ENCODE data around the gene RNF220.

Gene RNF220

DNA sequence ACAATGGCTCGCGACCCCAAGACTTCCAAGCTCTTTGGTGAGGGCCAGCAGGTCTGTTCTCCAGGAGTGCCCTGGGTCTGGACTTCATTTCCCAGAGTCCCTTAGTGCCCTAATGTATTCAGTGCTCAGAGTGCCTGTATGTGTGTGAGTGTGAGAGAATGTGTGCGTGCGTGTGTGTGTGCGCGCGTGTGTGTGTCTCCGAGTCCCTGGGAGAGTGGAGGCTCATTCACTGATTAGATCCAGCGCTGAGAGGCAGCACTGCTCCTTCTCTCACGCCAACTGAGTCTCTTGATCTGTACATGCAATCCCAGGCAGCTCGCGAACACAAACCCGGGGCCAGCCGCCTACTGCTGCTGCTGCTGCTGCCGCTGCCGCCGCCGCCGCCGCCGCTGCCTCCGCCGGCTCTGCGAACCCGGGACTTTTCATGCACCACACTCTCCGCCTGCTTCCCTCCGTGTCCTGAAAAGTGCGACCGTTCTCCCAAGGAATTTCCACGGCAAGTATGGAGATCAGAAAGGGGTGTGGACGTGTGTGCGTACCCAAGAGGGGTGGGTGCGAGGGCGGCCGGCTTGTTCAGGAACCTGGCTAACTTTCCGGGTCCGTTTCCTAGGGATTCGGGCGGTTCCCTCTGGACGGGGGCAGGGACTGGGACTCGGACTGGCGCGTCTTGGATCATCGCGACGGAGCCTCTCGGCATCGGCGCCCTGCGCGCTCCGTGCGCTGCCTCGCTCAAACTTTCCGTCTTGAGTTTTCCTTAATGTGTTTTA lies at the start of gene RNF220:
TSS of gene RNF220 (plus strand) at position 225 of the 767 bp plus-strand sequence.
- peak in 1 of 2 experiments; percentile 25 for DNase-seq

DNA sequence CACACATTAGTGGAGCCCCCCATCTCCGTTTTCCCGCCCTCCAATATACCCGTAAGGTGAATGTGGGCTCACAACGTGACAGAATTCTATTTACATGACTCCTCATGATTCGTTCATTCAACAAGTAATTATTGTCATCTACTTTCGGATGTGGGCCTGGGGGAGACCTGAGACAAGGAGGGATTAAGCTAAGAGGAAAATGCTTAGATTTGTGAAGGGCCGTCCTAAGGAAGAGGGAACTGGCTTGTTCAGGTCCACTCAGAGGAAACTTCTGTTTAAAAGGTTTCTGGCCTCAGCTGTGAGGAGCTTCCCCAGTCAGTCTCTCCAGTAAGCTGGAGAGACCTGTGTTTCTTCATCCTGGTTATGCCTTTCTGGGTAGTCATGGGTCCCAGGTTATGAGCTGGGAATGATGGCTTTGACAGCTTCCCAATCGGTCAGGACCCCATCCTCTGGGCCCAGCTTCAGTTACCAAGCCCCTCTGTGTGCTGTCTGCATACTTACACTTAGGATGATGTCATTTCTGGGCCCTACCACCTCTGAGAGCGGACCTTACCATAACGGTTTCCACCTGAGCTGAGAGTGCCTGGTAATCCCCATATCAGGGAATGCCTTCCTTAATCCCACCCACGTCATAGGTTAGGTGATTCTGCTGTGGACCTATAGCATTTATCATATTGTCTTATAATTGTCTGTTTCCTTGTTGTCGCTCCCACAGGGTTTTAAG lies 49.3 kb upstream of the RNF220 start:
- no peak for DNase-seq

DNA sequence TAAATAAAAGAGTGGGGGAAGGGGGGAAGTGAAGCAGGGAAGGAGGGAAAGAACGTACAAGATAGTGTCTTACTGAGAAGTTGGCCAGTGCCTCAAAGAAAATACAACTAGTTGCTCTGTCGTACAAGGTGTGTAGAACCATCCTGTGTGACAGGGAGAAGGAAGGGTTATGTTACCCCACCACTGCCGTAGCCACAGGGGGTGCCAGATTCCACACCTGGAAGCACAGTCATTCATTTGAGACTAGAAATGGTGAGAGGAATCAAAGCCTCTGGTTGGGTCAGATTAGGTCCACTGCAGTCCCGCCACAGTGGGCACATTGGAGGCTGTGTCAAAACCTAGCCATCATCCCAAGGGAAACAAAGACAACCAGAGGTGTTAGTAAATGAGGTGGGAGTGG lies 47.3 kb upstream of the RNF220 start:
- DNase-seq, result no peak

DNA sequence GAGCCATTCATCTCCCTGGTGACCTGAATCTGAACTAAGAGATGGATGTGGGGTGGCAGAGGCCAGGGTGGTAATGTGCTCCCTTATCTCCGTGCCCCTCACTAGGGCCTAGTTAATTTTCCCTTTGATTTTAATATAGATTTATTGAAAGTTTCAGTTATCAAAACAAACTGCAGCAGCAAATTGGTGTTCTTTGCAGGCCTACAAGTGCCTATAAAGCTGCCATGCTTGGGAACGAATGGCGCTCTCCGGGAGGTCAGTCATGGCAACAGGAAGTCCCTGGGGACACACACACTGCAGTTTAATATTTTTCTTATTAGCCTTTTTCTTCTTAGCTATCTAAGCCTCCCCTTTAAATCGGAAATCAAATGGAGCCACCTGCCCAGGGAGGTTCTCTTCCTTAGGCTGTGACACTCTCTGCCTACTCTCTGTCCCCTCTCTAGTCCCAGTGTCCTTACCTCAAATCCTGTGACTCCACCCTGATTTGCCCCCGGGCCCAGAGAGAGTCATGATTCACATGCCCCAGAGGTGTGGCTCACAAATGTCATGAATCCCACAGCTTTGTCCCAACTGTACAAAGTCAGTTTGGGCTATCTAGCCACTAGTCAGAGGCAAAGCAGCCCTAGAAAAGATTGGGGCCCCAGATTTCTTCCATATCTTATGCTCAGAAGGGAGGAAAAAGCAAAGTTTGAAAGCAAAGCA lies 45.7 kb upstream of the RNF220 start:
- DNase-seq, result no peak

DNA sequence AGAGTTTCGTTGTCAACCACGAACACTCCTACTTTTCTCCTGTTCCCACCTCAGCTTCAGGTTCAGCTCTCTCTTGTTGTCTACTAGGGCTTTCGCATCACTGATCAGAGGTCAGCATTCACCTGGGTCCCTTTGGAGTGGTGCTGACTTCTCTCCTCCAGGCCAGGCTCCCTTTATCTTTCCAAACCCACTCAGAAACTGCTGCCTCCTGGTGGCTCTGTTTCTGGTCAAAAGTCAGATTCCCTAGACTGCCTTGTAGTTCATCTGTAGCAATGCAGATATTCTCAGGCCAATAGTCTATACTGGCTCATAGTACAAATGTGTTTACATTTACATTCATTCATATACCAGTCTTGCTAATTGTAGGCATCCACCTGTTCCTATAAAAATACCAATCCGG lies 43.6 kb upstream of the RNF220 start:
- DNase-seq, result no peak

DNA sequence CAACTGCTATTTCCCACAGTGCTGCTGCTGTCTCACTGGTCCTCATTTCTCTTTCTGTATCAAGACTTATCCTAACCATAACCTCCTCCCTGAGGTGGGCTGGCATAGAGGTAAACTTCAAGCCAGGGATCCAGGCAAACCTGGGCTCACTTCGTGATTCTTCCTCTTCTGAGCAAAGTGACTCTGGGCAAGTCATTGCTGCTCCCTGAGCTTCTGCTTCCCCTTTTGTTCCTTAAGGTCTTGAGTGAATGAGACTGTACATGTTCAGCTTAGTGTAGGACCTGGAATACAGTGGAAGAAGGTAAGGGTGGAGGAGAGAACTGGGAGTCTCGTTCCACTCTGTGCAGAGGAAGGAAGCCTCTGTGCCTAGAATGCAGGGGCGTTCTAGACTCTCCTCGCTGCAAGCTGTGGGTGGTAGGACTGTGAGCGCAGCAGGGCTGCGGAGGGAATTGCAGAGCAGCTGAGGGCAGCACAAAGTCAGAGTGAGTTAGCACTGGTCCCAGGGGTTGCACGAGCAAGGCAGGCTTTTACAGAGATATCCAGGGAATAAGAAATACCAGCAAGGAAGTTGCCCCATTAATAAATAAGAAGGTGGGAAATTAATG lies 38.6 kb upstream of the RNF220 start:
- DNase-seq, result no peak

DNA sequence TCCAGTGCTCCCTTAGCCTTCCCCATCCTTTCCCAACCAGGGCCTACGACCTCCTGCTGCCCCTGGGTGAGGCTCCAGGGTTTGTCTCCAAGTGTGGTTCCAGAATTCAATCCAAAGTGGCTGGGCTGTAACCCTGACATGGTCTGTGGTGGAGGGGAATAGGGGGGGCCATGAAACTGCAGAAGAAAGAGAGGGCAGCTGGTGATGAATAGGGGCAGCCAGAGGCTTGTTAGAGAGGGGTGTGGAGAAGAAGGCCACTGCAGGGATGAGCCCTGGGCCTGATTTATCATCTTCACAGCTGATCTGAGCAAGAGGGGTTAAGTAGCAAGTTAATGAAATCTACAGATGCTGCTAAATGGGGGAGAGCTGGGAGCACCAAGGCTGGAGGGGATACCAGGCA lies 37.1 kb upstream of the RNF220 start:
- DNase-seq, result no peak

DNA sequence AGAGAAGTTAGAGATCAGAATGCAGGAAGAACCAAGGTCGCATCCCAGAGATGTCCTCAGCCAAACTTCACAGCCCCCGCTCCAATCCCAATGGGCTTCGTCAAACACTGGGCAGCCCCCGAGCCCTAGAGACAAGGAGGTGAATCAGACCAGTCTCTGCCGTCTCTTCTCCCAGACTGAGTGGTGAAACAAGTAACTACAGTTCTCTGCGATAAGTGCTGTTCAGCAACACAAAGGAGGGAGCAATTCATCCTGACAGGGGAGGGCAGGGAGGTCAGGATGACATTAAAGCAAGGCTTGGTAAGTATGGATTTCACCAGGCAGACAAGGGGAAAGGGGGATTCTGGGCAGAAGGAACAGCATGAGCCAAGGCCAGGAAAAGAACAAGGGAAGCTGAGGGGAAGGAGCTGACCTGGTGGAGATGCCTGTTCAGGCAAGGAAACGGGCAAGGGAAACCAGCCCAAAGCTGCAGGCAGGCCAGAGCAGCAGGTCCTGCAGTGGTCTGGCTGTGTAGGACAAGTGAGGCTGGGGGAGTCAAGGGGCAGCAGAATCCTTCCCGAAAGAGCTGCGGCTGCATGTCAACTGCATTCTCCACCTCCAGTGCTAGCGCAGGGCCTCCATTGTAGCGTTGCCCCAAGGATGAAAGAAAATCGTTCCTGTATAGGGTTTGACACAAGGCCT lies 36.4 kb upstream of the RNF220 start:
- DNase-seq, result no peak

DNA sequence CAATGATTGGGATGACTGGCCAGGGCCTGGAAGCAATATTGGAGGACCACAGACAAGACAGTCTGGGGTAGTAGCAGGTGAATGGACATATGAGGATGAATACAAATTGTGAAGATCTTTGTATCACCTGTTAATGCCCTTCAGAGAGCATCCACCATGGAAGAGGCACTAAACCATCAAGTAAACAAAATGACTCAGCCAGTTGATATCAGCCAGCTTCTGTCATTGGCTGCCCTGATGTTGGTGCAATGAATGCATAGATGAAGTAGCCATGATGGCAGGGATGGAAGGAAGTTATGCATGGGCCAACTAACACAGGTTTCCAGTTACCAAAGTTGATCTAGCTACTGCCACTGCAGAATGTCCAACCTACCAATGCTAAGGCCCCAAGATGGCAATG lies 33.8 kb upstream of the RNF220 start:
- DNase-seq, result no peak

DNA sequence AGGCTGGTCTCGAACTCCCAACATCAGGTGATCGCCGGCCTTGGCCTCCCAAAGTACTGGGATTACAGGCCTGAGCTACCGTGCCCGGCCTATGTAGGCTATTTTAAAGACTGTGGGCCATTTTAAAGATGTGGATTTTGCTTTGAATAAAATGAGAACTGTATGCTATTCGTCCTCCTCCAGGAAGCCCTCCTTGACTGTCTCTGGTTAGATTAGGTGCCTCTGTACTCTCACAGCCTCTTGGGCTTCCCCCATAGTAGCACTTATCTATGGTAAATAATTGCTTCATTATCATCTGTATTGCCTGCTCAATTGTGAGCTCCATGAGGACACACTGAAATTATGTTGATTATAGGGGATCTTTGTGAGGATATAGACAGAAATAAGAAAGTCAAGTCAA lies 29.5 kb upstream of the RNF220 start:
- no peak for DNase-seq

DNA sequence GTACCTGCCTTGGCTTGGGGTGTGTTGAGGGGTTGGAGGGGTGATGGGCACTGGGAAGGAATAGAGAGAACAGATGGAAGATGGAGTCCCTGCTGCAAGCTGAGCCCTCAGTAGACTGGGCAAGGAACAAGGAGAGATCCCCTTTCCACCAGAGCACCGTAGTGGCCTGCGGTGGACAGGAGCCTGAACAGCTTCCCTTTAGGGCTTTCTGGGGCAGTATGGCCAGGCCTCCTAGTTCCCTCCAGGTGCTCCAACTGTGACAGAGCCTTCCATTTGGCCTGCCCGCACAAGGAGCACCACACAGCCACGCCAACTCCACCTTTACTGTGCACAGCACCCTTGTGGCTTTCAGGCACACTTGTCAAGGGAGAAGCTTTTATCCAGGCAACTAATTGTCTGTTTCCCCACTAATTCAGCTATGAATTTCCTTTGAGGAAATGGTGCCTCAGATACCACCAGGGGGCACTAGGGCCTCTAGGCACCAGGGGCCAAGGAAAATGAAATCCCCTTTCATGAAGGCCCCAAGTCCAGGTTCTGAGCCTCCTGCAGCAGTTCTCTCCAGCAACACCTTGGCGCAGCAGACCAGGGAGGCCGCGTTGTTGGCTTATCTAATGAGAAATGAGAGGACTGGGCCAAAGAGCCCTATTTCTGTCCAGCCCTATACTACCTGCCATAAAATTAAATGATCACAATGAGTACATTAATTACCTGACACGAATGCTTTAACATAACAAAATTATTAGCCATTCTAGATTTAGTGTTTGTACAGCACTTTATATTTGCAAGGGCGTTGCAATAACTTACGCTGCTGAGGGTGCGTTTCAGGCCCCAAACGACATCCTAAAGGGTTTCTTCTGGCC lies 26.9 kb upstream of the RNF220 start:
- DNase-seq, result peak; percentile 21 to 32

DNA sequence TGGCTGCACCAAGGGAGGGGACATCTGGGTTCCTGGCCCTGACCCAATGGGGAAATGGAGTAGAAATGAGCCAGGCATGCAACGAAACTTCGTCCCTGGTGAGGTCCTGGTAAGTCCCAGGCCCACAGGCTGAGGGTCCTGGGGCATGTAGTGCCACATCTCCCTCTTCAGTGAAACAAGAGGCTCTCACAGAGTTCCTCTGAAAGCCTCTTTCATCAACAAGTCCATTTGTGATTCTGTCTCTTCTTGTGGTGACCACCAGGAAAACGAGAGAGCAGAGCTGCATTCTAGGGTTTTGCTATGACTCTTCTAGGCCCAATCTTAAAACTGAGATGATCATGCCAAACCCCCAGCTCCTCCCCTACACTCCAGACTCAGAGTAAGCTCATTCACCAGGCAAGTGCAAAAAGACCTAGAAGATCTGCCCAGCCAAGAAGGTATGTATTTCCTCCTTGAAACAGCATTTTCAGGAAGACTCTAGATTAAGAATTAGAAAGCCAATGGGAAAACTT lies 24.3 kb upstream of the RNF220 start:
- no peak for DNase-seq

DNA sequence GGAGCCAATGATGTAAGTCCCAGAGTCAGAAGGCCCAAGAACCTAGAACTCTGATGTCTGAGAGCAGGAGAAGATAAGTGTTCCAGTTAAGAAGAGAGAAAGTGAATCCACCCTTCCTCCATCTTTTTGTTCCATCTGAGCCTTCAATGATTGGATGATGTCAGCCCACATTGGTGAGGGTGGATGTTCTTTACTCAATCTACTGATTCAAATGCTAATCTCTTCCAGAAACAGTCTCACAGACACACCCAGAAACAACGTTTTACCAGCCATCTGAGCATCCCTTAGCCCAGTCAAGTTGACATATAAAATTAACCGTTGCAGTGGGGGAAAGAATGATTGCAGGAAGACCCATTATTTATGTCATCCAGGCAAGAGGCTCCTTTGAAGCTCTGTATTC lies 16.5 kb upstream of the RNF220 start:
- DNase-seq, result no peak

DNA sequence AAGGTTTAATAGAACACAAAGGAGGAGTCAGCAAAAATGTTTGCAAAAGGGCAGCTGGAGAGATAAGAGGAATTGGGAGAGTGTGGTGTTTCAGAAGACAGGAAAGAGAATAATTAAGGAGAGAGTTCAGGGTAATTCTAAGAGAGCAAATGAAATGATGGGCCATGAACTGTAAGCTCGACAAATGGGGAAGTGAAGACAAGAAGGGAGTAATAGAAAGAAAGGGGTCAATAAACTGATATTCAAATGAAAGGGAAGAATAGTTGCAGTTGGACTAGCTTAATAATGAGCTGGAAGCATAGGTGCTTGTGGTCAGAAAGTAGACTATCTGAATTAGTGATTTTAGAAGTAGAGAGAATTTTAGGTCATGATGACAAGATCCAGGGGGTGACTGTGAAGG lies 15.6 kb upstream of the RNF220 start:
- DNase-seq, result no peak

DNA sequence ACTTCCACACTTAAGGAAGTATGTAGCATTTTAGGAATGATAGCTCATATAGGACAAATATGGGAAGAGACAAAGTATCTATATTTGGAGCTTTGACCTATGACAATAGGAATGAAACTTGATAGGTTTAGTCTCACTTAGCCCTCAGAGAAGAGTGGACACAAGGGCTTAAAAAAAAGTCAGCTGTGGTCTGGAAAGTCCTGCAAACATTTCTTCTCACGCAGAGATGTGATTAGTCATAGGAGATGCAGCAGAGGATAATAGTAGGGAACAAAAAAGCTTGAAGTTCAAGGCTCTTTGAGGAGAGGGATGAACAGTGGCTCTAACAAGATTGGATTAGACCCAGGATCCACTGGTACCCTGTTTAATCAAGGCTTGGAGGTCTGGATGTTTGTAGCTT lies 14.8 kb upstream of the RNF220 start:
- no peak for DNase-seq

DNA sequence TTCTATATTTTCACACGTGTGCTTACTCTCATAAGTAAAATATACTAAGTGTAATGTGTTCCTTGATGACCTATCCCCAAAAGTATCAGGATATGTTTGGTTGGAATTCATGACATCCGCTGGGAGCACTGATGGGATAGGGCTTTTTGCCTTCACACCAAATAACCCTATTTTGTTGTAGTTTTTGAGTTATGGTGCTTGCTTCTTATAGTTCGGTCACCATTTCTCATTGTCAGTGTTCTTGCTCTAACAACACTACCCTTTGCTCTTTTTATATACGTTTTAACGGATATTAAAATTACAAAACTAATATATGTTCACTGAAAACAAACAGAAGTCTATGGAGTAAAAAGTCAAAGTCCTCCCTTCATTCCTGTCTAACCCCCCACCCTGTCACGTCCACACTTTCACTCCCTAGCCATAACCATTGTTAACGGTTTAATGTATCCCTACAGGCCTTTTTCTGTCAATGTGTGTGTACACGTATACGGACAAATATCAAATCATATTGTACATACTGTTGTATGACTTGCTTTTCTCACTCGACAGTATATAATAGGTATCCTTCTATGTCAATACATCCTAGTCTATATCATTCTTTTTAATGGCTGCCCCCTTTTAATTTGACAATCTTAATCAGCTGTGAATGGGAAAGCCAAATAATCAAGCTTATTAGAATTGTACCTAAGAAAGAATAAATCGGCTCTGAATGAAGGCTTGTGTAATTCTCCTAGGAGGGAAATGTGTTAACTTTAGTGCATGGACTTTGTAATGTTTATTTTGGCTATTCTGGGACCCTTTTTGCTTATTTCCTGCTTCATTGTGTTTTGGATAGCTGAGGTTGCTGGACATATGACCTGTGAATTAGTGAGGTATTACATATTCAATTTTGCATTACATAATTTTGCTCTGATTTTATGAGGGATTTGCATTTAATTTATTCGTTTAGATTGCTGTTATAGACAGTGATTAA lies 3.5 kb upstream of the RNF220 start:
- no peak for DNase-seq

DNA sequence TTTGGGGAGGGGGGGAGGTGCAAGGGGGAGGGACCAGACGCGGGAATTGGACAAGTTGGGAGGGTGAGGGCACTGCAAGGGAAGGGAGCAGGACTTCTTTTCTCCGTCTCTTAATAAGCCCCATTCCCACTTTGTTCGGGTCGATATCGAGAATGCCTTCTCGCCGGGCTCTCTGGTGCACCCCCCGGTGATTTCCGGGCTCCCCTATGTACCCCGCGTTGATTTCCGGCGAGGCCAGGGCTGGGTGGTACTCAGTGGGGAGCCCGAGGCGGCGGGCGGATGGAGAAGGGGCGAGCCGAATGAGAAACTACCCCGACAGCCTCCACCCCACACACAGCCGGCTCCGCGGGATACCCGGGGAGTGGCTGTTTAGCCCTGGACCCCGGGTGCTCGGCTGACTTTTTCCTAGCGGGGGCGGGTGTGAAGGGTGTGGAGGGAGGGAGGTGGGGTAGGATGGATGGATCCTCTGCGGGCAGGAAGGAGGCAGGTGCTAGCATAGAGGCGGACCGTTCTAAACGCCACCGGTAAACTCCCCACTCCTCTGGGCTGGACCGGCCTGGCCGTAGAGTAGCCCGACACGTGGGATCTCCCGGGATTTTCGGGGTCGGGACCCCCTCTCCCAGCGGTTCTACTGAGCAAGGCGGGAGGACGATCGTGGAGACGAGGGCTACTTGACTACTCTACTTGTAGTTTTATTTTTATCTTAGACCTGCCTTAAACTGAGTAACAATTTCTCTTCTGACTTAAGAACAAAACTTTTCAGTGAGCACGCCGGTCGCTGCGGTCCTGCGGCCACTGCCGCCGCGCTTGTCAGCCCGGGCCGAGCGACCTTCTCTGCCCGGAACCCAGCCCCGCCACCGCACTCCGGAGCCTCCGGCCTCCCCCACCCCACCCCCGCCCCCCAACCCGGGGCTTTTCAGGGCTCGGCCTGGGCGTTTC lies 1.0 kb downstream of the RNF220 start:
- no peak for DNase-seq

DNA sequence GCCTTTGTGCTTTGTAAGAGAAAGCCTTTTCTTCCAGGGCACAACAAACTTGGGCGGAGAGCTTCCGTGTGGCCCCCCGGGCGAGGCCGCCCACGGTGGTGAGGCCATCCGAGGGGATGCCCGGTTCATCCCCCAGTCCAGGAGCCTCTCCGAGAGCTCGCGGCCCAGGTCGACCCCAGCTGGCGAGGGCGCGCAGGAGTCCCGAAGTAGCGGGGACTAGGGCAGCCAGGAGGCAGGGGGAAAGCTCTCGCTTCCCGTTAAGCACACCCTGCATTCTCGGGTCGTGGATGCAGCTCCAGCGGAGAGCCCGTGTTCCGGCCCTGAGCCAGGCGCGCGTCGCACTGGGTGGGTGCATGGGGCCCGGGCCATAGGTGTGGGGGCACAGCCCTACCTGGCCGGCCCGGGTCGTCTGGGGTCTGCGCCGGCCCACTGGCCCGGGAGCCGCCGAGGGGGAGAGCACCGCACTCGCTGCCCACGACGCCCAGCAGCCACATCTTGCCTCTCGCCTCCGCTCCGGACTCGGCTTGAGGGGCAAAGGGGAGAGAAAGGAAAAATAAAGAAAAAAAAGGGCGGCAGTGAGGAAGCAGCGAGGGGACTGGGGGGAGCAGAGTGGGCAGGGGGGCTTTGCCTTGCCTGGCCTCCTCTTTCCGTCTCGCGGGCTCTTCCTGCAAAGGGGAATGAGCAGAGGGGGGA lies 1.8 kb downstream of the RNF220 start:
- no peak for DNase-seq

Data from activated CD4-positive, alpha-beta T cell treated with anti-CD3 and anti-CD28 coated beads, Interleukin-2, amount 50 U/mL, for 4 hours (primary cell).